Liver (tissue), 9 donors: Measurements from ENCODE around the gene CRAT. TPM values are rescaled to one million over a fixed set of nuclear protein-coding genes. Genes with fewer than 3 reads are reported as not detected.

ENCODE experiments used
- DNase-seq: peaks from one replicate; pipeline ENCODE4 v3.0.0-alpha.2; 2017; ENCODE audit warnings: low spot score
- H3K27ac ChIP-seq, 2 donors: one replicate each; pipeline ENCODE4 v1.7.0; 2013; ENCODE audit warnings: inconsistent platforms in 2 of 2, low read length in 2 of 2, control low read depth in 1 of 2, low read depth in 1 of 2, mild to moderate bottlenecking in 1 of 2
- H3K27me3 ChIP-seq, 4 donors: one replicate each; pipeline versions ENCODE4 v1.6.1 to v1.7.0; 2013; ENCODE audit warnings: low read length in 3 of 4, inconsistent platforms in 1 of 4, mild to moderate bottlenecking in 1 of 4, moderate library complexity in 1 of 4; ENCODE audit not compliant: control insufficient read depth in 4 of 4, insufficient read depth in 4 of 4
- H3K36me3 ChIP-seq, 4 donors: one replicate each; pipeline versions ENCODE4 v1.6.1 to v1.7.0; 2013; ENCODE audit warnings: low read length in 3 of 4, mild to moderate bottlenecking in 3 of 4, low read depth in 1 of 4, moderate library complexity in 1 of 4; ENCODE audit not compliant: control insufficient read depth in 4 of 4, insufficient read depth in 3 of 4
- H3K4me1 ChIP-seq, 4 donors: one replicate each; pipeline versions ENCODE4 v1.6.1 to v1.7.0; 2013; ENCODE audit warnings: low read length in 3 of 4, mild to moderate bottlenecking in 3 of 4, moderate library complexity in 1 of 4; ENCODE audit not compliant: control insufficient read depth in 4 of 4, insufficient read depth in 4 of 4
- H3K4me3 ChIP-seq, 3 donors: one replicate each; pipeline versions ENCODE4 v1.6.1 to v1.7.0; 2013; ENCODE audit warnings: low read length in 3 of 3, control low read depth in 1 of 3, low read depth in 1 of 3, mild to moderate bottlenecking in 1 of 3
- H3K9ac ChIP-seq, 2 donors: one replicate each; pipeline ENCODE4 v1.7.0; 2013; ENCODE audit warnings: low read length in 2 of 2, mild to moderate bottlenecking in 2 of 2, moderate library complexity in 2 of 2, control low read depth in 1 of 2, low read depth in 1 of 2
- H3K9me3 ChIP-seq, 4 donors: one replicate each; pipeline versions ENCODE4 v1.6.1 to v1.7.0; 2013; ENCODE audit warnings: low read length in 3 of 4; ENCODE audit not compliant: control insufficient read depth in 4 of 4
- CTCF ChIP-seq: fragments of 150-350 bp; IDR thresholded peaks from 2 replicates; pipeline ENCODE4 v1.5.1; 2017; ENCODE audit warnings: improper control_type of control experiment, low read depth, low read length; ENCODE audit not compliant: missing input control
- EGR1 ChIP-seq, 2 donors: IDR thresholded peaks; 2 replicates each; pipeline ENCODE4 v1.6.1; 2016 to 2018; ENCODE audit warnings: antibody characterized with exemption in 2 of 2, low read depth in 2 of 2
- FOXA1 ChIP-seq: IDR thresholded peaks from 2 replicates; pipeline ENCODE4 v1.6.1; 2016; ENCODE audit warnings: antibody characterized with exemption
- FOXA2 ChIP-seq: IDR thresholded peaks from 2 replicates; pipeline ENCODE4 v1.6.1; 2016; ENCODE audit warnings: antibody characterized with exemption
- GABPA ChIP-seq, 2 donors: IDR thresholded peaks in 1 of 2; conservative IDR thresholded peaks in 1 of 2; 2 replicates each; pipeline ENCODE4 v1.6.1; 2016; ENCODE audit warnings: antibody characterized with exemption in 2 of 2, mild to moderate bottlenecking in 1 of 2, moderate library complexity in 1 of 2
- HNF4A ChIP-seq, 2 donors: conservative IDR thresholded peaks; 2 replicates each; pipeline ENCODE4 v1.6.1; 2016; ENCODE audit warnings: antibody characterized with exemption in 2 of 2, mild to moderate bottlenecking in 2 of 2
- HNF4G ChIP-seq: IDR thresholded peaks from 2 replicates; pipeline ENCODE4 v1.6.1; 2016; ENCODE audit warnings: antibody characterized with exemption
- JUND ChIP-seq, 2 donors: IDR thresholded peaks; 2 replicates each; pipeline ENCODE4 v1.6.1; 2016; ENCODE audit warnings: antibody characterized with exemption in 2 of 2
- MAX ChIP-seq: IDR thresholded peaks from 2 replicates; pipeline ENCODE4 v1.6.1; 2016; ENCODE audit warnings: antibody characterized with exemption
- NR2F2 ChIP-seq: IDR thresholded peaks from 2 replicates; pipeline ENCODE4 v1.6.1; 2016; ENCODE audit warnings: antibody characterized with exemption
- RAD21 ChIP-seq, 2 donors: IDR thresholded peaks; 2 replicates each; pipeline ENCODE4 v1.6.1; 2016; ENCODE audit warnings: antibody characterized with exemption in 2 of 2, mild to moderate bottlenecking in 2 of 2
- RXRA ChIP-seq, 2 donors: IDR thresholded peaks; 2 replicates each; pipeline ENCODE4 v1.6.1; 2017 to 2018; ENCODE audit warnings: antibody characterized with exemption in 2 of 2, mild to moderate bottlenecking in 1 of 2
- SP1 ChIP-seq: IDR thresholded peaks from 2 replicates; pipeline ENCODE4 v1.6.1; 2018; ENCODE audit warnings: antibody characterized with exemption, mild to moderate bottlenecking
- TAF1 ChIP-seq: conservative IDR thresholded peaks from 2 replicates; pipeline ENCODE4 v1.6.1; 2016; ENCODE audit warnings: antibody characterized with exemption, mild to moderate bottlenecking
- YY1 ChIP-seq: IDR thresholded peaks from 2 replicates; pipeline ENCODE4 v1.6.1; 2016; ENCODE audit warnings: antibody characterized with exemption, mild to moderate bottlenecking
- WGBS: extraction: QIAGEN DNeasy Blood & Tissue Kit; methylation state at CpG from one replicate; pipeline ENCODE4 v1.1.7; 2013; 5-methylcytosine and 5-hydroxymethylcytosine counted together
- polyA plus RNA-seq, 2 donors: library from polyadenylated mRNA; stranded (reverse) in 1 of 2; unstranded in 1 of 2; fragments of 200-250 nt in 1 of 2; fragments of >200 nt in 1 of 2; fragmentation: Nextera tagmentation in 1 of 2; extraction: Ambion mirVana in 1 of 2; gene quantifications; one replicate each; pipeline versions ENCODE4 v1.2.1 to v1.2.3, GENCODE V29; 2013 to 2015
- total RNA-seq, 2 donors: library from RNA; depleted of rRNA; stranded (reverse); fragments of >200 nt; gene quantifications; one replicate each; pipeline ENCODE4 v1.2.3, GENCODE V29; 2014
- TF ChIP-seq, protein P1 (sequence below): IDR thresholded peaks from 2 replicates; pipeline ENCODE4 v1.6.1; 2016; ENCODE audit warnings: antibody characterized with exemption, mild to moderate bottlenecking
- TF ChIP-seq, protein P2 (sequence below): IDR thresholded peaks from 2 replicates; pipeline ENCODE4 v1.6.1; 2016; ENCODE audit warnings: antibody characterized with exemption
- TF ChIP-seq, protein P3 (sequence below): IDR thresholded peaks from 2 replicates; pipeline ENCODE4 v1.6.1; 2016; ENCODE audit warnings: antibody characterized with exemption
- donor health status: healthy.
- donor health status: healthy.
- donor health status: healthy.
- donor health status: healthy.
- donor health status: healthy.

CRAT gene
- total and polyA plus RNA-seq, 4 donors: 33.8 to 121 (median 89.1) TPM

- Histone ChIP-seq H3K4me1 (peaks cover 6 to 43% (median 27%) of the 10 kb centered on the region in 4 donors), H3K4me3 (no peak overlapping the region), H3K36me3 (peaks cover 7 to 28% (median 13%) of the 10 kb centered on the region in 4 donors), H3K27ac (peak overlapping the region; percentile 62 to 70), H3K27me3 (no peaks in the 10 kb centered on the region), H3K9ac (no peak overlapping the region), H3K9me3 (no peaks in the 10 kb centered on the region)
- TF ChIP-seq JUND (IDR thresholded peaks at IDR 0.05) (no peak), NR2F2 (peak; percentile 74), RXRA (IDR thresholded peaks at IDR 0.05) (peak in 1 of 2 donors; percentile 25), RAD21 (IDR thresholded peaks at IDR 0.05) (no peak)
- 88% methylated on average over 7 of the region's 7 CpGs for WGBS
- DNase-seq: no peak
Observed at GRCh38 chr9:129145841-129146292, 35.3 kb upstream of the CRAT start.

GRCh38 chr9:129145316-129145715, 34.7 kb upstream of the CRAT start:
- Histone ChIP-seq H3K27me3 (no peaks in the 10 kb centered on the region), H3K36me3 (peaks cover 6 to 23% (median 11%) of the 10 kb centered on the region in 4 donors), H3K9me3 (no peaks in the 10 kb centered on the region), H3K9ac (no peak overlapping the region), H3K4me3 (no peak overlapping the region), H3K27ac (peak overlapping the region; percentile 61 to 62), H3K4me1 (peaks cover 7 to 44% (median 27%) of the 10 kb centered on the region in 4 donors)
- WGBS: 87% methylated on average over 2 of the region's 2 CpGs
- no peak for DNase-seq
- TF ChIP-seq EGR1 (IDR thresholded peaks at IDR 0.05; ENCODE audit: low read depth in 2 of 2) (no peak), GABPA (IDR thresholded peaks at IDR 0.05 in 1 of 2, conservative IDR thresholded peaks at IDR 0.05 in 1 of 2) (no peak), HNF4A (conservative IDR thresholded peaks at IDR 0.05) (no peak), HNF4G (no peak), NR2F2 (no peak), FOXA1 (no peak)

DNA sequence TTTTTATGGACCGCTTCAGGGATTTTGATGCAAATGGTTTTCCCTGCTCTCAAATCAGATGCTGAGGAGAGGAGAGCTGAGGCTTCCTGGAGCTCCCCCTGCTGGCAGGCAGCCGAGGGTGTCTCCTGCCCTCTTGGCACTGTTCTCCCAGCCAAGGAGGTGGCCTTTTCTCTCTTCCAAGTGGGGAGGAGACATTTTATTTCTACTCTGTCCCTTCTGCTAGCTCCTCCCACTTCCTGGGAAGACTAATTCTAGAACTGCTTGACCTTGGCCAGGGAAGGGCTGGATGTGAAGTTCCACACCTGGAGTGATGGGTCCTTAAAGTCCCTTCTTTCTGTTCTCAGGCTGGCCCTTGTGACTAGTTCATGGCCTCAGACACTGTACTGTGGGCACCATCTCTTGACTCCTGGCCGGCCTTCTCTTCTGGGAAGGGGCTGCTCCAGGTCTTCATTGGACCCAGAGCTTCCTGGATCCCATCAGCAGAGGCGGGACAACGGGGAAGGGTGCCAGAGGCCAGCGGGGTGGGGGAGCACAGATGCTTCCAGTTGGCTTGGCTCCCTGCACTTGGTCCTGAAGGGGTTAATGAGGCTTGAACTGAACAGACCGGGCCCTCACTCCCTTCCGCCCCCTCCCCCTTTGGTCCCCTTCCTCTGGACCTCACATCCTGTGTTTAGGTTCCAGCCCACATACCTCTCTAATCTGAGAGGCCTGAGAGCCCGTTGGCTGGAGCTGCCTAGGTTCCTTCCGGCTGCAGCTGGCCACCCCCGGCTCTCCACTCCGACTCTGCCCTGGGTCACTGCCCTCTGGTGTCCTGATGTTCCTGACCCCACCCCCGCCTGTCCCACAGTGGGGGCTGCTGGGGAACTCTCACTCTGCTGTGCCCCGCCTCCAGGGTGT, 32.7 kb upstream of the CRAT start:
- Histone ChIP-seq H3K4me3 (no peak overlapping the region), H3K27me3 (no peaks in the 10 kb centered on the region), H3K4me1 (peaks cover 11 to 58% (median 36%) of the 10 kb centered on the region in 4 donors), H3K27ac (peak overlapping the region; percentile 98), H3K36me3 (peaks cover 5 to 15% (median 7%) of the 10 kb centered on the region in 4 donors), H3K9ac (no peak overlapping the region), H3K9me3 (no peaks in the 10 kb centered on the region)
- TF ChIP-seq FOXA1 (no peak), CTCF (peak; percentile 80), GABPA (IDR thresholded peaks at IDR 0.05 in 1 of 2, conservative IDR thresholded peaks at IDR 0.05 in 1 of 2) (peak; percentile 50 to 66), SP1 (peak; percentile 40), TAF1 (no peak), JUND (IDR thresholded peaks at IDR 0.05) (no peak), HNF4A (conservative IDR thresholded peaks at IDR 0.05) (no peak), HNF4G (no peak), YY1 (peak; percentile 47), NR2F2 (peak; percentile 94), EGR1 (IDR thresholded peaks at IDR 0.05; ENCODE audit: low read depth in 2 of 2) (no peak), RXRA (IDR thresholded peaks at IDR 0.05) (peak; percentile 67 to 78), MAX (no peak), RAD21 (IDR thresholded peaks at IDR 0.05) (peak; percentile 70 to 78), FOXA2 (no peak)
- TF ChIP-seq, protein P1, sequence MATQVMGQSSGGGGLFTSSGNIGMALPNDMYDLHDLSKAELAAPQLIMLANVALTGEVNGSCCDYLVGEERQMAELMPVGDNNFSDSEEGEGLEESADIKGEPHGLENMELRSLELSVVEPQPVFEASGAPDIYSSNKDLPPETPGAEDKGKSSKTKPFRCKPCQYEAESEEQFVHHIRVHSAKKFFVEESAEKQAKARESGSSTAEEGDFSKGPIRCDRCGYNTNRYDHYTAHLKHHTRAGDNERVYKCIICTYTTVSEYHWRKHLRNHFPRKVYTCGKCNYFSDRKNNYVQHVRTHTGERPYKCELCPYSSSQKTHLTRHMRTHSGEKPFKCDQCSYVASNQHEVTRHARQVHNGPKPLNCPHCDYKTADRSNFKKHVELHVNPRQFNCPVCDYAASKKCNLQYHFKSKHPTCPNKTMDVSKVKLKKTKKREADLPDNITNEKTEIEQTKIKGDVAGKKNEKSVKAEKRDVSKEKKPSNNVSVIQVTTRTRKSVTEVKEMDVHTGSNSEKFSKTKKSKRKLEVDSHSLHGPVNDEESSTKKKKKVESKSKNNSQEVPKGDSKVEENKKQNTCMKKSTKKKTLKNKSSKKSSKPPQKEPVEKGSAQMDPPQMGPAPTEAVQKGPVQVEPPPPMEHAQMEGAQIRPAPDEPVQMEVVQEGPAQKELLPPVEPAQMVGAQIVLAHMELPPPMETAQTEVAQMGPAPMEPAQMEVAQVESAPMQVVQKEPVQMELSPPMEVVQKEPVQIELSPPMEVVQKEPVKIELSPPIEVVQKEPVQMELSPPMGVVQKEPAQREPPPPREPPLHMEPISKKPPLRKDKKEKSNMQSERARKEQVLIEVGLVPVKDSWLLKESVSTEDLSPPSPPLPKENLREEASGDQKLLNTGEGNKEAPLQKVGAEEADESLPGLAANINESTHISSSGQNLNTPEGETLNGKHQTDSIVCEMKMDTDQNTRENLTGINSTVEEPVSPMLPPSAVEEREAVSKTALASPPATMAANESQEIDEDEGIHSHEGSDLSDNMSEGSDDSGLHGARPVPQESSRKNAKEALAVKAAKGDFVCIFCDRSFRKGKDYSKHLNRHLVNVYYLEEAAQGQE: no peak
- TF ChIP-seq, protein P2, sequence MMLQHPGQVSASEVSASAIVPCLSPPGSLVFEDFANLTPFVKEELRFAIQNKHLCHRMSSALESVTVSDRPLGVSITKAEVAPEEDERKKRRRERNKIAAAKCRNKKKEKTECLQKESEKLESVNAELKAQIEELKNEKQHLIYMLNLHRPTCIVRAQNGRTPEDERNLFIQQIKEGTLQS: no peak
- TF ChIP-seq, protein P3, sequence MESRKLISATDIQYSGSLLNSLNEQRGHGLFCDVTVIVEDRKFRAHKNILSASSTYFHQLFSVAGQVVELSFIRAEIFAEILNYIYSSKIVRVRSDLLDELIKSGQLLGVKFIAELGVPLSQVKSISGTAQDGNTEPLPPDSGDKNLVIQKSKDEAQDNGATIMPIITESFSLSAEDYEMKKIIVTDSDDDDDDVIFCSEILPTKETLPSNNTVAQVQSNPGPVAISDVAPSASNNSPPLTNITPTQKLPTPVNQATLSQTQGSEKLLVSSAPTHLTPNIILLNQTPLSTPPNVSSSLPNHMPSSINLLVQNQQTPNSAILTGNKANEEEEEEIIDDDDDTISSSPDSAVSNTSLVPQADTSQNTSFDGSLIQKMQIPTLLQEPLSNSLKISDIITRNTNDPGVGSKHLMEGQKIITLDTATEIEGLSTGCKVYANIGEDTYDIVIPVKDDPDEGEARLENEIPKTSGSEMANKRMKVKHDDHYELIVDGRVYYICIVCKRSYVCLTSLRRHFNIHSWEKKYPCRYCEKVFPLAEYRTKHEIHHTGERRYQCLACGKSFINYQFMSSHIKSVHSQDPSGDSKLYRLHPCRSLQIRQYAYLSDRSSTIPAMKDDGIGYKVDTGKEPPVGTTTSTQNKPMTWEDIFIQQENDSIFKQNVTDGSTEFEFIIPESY: no peak
- DNase-seq: peak; percentile 82
- 44% methylated on average over 14 of the region's 14 CpGs for WGBS
